22Rv1 (cell line): ENCODE measurements around the gene MAPRE3.
A peak's percentile ranks its signal among the peaks of the same experiment; 100 is the strongest.

Source experiments
- H3K27ac ChIP-seq: fragments of 450-650 bp; 2 replicates; pipeline ENCODE4 v1.5.1; 2017
- CTCF ChIP-seq: fragments of 450-650 bp; IDR thresholded peaks from 2 replicates; pipeline ENCODE4 v1.5.1; 2017; ENCODE audit warnings: mild to moderate bottlenecking
- ZFX ChIP-seq: fragments of 450-650 bp; IDR thresholded peaks from 2 replicates; pipeline ENCODE4 v1.6.1; 2017; ENCODE audit warnings: antibody characterized with exemption, borderline replicate concordance

The MAPRE3 gene

GRCh38 chr2:27042985-27043634, 72.7 kb downstream of the MAPRE3 start:
- no peak overlapping the region for H3K27ac ChIP-seq
- TF ChIP-seq ZFX (no peak), CTCF (no peak)

DNA sequence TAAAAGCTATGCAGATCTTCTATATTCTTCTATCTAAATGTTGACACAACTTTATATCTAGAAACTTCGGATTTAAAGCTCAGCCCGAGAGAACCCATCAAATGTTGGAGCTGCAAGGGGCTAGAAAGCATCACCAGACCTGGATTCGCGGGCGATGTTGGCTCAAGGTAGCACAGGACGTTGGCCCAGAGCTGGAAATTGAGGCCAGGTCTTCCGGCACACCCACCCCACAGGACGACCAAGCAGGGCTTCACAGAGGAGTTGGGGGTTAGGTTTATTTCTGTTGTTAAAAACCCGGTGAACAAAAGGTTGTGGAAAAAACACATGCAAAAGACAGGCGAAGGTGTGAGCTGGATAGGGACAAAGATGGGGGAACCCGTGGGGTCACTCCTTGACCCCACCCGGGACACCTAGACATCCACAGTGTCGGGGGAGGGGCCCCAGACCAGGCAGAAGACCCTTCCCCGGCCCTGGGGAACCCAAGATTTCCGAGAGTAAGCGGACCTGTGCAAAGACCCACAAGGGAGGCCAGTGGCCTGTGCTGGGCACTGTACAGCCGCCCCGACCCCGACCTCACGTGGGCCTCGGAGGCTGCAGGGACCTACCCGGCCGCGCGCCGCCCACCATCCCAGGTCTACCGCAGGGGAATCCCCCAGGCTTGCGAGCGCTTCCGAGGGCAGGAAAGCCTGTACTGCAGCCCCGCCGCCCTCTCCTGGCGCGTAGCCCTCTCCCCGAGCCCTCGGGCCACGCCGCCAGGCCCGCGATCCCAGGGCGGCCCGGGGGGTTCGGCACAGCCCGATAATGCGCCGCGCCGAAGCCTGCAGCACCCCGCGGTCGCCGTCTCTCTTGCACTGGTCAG, 79.2 kb downstream of the MAPRE3 start:
- TF ChIP-seq CTCF (no peak), ZFX (no peak)

GRCh38 chr2:27050281-27050995, 80.0 kb downstream of the MAPRE3 start:
- peak overlapping the region; percentile 85 for H3K27ac ChIP-seq
- TF ChIP-seq CTCF (peak; percentile 42), ZFX (no peak)

More for the DNA sequence above, 79.2 kb downstream of the MAPRE3 start:
- peak overlapping the region; percentile 85 for H3K27ac ChIP-seq

GRCh38 chr2:27050996-27051901, 80.8 kb downstream of the MAPRE3 start, which contains the start of gene AGBL5:
Gene AGBL5 (plus strand): TSS chr2:27051668. CDS start chr2:27052959, 1,291 bp downstream.
- H3K27ac ChIP-seq = peak within 1 kb of the TSS; percentile 85
- TF ChIP-seq CTCF (no peak), ZFX (no peak)

DNA sequence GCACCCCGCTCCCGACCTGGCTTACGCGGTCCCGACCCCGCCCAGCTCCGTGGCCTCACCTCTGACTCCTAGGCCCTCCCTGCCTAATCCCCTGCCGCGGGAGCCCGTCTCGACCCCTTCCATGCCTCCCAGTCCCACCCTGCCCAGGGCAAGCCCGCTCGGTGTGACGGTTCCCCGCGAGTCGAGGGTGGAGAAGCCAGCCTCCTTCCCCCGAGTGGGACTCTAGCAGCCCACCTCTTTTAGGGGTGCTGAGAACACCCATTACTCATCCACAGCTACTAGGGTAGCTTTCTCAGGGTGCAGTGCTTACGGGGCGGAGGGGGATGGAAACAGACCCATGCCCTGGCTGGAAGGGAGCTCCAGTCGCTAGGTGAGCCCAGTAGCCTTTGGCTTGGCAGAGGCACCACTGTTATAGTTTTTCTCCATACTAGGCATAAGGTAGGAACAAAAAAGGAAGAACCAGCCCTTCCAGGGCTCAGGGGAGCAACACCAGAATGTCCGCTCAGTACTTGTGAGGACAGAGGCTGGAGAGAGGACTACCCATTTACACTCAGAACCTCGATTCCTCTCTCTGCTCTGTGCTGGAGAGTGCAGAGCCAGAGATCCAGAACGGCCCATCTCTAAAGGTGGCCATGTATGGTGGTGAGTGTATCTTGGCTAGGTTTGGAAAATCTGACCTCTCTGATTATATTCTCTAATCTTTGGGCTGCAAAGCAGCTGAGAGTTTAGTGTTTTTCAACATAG, 81.6 kb downstream of the MAPRE3 start:
- TF ChIP-seq ZFX (no peak), CTCF (no peak)
- H3K27ac ChIP-seq = peak overlapping the region; percentile 85

DNA sequence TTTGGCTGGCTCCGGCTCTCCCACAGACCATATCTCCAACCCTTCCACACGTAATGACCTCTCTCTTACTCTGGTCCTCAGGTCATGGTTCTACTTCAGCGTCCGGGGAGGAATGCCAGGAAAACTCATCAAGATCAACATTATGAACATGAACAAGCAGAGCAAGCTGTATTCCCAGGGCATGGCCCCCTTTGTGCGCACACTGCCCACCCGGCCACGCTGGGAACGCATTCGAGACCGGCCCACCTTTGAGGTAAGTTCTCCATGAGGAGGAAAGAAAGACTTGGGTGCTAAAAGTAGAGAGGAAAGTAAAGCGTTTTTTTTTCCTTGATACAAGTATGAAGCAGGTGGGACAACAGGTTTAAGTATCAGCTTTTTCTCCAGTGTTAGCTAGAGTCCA, 82.9 kb downstream of the MAPRE3 start:
- no peak overlapping the region for H3K27ac ChIP-seq
- TF ChIP-seq CTCF (no peak), ZFX (no peak)
